ACHN (cell line): ENCODE measurements around the gene TRAM1L1.

Source experiments
- DNase-seq: peaks from one replicate; pipeline ENCODE4 v3.0.0-alpha.2; 2015
- in situ Hi-C: cut with HindIII; loops from 2 replicates; pipeline ENCODE4 v1.10.0; 2017; ENCODE audit warnings: low sequenced_read_pairs, low pct_ligation_motif_present, low pct_unique_long_range_greater_than_20kb

Gene TRAM1L1

DNA sequence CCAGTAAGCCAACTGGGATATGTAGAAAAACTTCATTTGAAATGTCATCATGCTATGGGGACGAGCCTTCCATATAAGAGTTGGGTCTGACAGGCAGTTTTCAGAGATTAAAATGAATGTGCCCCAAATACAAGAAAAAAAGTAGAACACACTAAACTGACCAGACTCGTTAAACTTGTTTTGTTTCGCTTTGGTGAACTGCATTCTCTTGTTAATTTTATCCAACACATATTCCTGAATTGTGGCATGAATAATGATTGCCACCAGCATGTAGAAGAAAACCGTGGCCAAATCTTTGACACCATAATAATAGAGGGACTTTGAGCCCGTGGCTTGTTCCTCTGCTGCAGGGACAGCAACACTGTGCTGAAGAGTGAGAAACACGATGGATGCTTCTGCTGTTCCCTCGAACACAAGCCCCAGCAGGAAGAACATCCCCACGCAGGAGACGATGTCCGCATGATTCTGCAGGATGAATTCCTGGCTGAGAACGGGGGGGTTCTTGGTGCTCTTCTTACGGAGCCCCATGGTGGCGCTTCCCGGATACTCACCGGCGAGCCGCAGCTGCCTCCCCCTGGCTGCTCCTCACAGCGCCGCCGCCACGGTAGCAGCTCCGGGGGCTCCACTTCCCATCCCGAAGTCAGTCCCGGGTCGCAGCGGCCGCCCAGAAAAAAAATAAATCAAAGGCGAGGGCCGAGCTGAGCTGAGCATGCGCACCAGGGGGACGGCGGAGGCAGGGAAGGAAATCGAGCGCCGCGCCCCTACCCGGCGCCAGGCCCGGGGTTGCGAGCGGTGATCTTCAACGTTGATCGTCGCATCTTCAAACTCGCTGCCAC is at the start of gene TRAM1L1:
TRAM1L1 (minus strand) TSS at position 711 of the 836 bp plus-strand sequence; CDS start at position 528, 183 bp downstream.
- DNase-seq, result peak; percentile 78
- in situ Hi-C loops, result no loop called here

GRCh38 chr4:117134386-117134785 is 49.0 kb upstream of the TRAM1L1 start:
- in situ Hi-C loops, result no loop called here
- peak; percentile 96 for DNase-seq

DNA sequence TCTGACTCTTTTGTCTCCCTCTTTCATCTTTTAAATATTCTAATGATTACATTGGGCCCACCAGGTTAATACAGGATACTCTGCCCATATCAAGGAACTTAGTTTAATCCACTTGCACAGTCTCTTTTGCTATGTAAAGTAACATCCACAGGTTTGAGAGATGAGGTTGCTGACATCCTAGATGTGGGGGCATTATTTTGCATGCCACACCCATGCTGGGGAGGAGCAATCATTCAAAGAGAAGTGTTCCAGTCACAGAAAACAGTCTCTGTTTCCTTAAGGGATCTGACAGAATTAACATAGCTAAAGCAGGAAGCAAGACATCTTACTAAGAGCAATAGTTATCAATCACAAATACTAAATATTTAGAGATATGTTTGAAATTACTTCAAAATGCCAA is 11.5 kb upstream of the TRAM1L1 start:
- in situ Hi-C loops, result no loop called here
- no peak for DNase-seq

GRCh38 chr4:117096462-117096861 is 11.1 kb upstream of the TRAM1L1 start:
- DNase-seq, result no peak
- in situ Hi-C loops, result no loop called here

DNA sequence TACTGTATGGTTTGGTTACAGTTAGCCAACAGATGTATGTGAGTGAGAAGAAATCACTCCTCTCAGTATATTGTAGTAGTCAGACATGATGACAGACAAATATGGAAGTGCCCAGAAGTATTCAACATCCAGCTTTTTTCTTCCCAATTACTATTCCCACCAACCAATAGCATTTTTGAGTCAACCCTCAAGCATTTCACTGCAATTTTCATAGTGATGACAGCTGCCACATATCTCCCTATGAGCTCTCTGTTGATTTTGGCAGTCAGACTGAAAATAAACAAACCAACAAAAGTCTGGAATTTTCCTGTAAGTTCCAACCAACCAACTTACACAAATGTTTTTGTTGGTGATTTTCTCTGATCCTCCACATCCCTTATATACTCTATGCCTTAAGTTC is 8.2 kb upstream of the TRAM1L1 start:
- no peak for DNase-seq

DNA sequence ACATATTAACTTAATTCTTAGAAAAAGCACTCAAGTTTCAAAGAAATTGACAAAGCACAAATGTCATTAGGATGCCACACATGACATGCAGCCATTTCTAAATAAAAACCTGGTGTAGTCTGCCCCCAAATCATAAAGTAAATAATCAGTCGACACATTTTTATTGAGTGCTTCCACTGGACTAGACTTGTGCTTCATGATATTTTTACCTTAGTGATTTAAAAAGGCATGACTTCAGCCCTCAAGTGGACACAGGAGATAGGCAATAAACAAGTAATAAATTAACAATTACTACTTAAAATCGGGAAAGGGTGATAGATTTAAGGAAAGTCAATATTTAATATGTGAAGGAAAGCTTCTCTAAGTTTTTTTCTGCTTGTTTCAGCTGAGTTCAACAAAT is 7.6 kb downstream of the TRAM1L1 start:
- in situ Hi-C loops, result no loop called here
- DNase-seq, result no peak

More for the DNA sequence above, 8.2 kb upstream of the TRAM1L1 start:
- in situ Hi-C loops, result no loop called here

DNA sequence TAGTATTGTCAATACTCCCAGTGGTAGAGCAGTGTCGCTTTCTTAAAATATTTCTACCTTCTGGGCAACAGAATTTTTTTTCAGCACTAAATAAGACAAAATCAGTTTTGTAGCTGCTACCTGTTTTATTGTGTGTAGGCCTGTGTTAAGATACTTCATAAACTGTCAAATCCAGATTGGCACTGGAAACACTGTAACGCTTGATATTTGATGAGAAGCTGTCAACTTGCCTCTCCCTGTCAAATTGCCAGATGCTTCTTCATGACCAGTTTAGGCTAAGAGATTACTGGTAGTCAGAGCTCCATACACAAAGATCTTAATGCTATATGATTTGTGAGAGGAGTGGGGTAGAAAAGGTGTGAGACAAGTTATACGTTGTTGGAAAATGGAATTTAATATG is 17.3 kb downstream of the TRAM1L1 start:
- in situ Hi-C loops, result no loop called here
- DNase-seq, result no peak

- in situ Hi-C loops, result no loop called here
- peak; percentile 40 for DNase-seq
These were observed 21.2 kb downstream of the TRAM1L1 start for GRCh38 chr4:117063961-117064696.

DNA sequence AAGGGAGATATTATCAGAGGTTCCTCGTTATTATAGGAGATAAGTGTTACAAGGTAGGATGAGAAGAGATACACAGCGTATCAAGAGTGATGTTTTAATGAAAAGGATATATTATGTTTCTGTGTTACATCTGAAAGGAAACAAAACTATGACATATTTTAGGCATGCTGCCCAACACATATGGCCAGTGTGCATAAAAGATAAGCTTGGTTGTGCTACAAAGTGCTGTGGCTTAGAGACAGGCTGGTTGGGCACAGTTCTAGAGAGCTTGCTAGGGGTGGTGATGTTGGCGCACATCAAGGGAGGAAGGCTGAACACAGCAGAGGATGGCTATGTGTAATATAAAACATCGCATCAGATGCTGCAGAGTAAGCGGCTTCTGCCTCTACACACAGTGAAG is 42.4 kb downstream of the TRAM1L1 start:
- no peak for DNase-seq

More for the DNA sequence above, 42.4 kb downstream of the TRAM1L1 start:
- in situ Hi-C loops, result no loop called here
